Subcutaneous abdominal adipose tissue (tissue), 5 donors: ENCODE measurements around the gene ZNF521.
A peak's percentile ranks its signal among the peaks of the same experiment; 100 is the strongest.

ENCODE experiments used
- H3K27ac ChIP-seq: one replicate; pipeline ENCODE4 v1.7.0; 2013; ENCODE audit warnings: low read depth, mild to moderate bottlenecking, inconsistent platforms, low read length, moderate library complexity
- H3K27me3 ChIP-seq, 5 donors: one replicate each; pipeline ENCODE4 v1.7.0; 2013; ENCODE audit warnings: low read length in 5 of 5, inconsistent platforms in 1 of 5; ENCODE audit not compliant: control insufficient read depth in 5 of 5, insufficient read depth in 4 of 5
- H3K36me3 ChIP-seq, 5 donors: one replicate each; pipeline ENCODE4 v1.7.0; 2013; ENCODE audit warnings: low read length in 5 of 5; ENCODE audit not compliant: control insufficient read depth in 5 of 5, insufficient read depth in 5 of 5
- H3K4me1 ChIP-seq, 5 donors: one replicate each; pipeline ENCODE4 v1.7.0; 2013; ENCODE audit warnings: low read length in 5 of 5, mild to moderate bottlenecking in 3 of 5, moderate library complexity in 1 of 5; ENCODE audit not compliant: control insufficient read depth in 5 of 5, insufficient read depth in 5 of 5
- H3K4me3 ChIP-seq, 5 donors: one replicate each; pipeline ENCODE4 v1.7.0; 2013; ENCODE audit warnings: low read length in 5 of 5, low read depth in 1 of 5
- H3K9ac ChIP-seq, 5 donors: one replicate each; pipeline ENCODE4 v1.7.0; 2013; ENCODE audit warnings: low read length in 5 of 5, mild to moderate bottlenecking in 4 of 5, moderate library complexity in 3 of 5
- H3K9me3 ChIP-seq, 5 donors: one replicate each; pipeline ENCODE4 v1.7.0; 2013; ENCODE audit warnings: low read length in 5 of 5; ENCODE audit not compliant: control insufficient read depth in 5 of 5
- donor health status: healthy.
- donor health status: healthy.
- donor health status: healthy.
- donor health status: healthy.
- donor health status: healthy.

The ZNF521 gene

DNA sequence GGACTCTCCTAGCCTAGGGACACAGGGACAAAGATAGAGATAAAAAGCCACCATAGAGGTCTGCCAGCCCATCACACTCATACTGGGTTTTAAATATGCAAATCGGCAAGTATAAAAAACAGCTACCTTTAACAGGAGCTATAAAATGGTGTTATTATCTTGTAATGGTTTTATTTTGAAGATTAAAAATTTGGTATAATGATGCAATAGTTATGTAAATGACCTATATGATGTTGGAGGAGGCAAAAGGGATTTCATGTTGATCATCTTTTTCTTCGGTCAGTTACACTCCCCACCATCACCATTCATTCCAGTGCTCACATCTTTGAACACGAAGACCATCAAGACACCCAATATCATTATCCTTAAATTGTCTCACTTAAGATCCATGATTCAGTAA lies 11.2 kb downstream of the ZNF521 start:
- H3K9ac ChIP-seq: no peak overlapping the region
- H3K27me3 ChIP-seq: no peaks in the 10 kb centered on the region
- H3K36me3 ChIP-seq: no peaks in the 10 kb centered on the region
- H3K4me1 ChIP-seq: peaks cover 0 to 30% (median 12%) of the 10 kb centered on the region in 5 donors
- H3K27ac ChIP-seq: no peak overlapping the region
- H3K4me3 ChIP-seq: no peak overlapping the region
- no peaks in the 10 kb centered on the region for H3K9me3 ChIP-seq

DNA sequence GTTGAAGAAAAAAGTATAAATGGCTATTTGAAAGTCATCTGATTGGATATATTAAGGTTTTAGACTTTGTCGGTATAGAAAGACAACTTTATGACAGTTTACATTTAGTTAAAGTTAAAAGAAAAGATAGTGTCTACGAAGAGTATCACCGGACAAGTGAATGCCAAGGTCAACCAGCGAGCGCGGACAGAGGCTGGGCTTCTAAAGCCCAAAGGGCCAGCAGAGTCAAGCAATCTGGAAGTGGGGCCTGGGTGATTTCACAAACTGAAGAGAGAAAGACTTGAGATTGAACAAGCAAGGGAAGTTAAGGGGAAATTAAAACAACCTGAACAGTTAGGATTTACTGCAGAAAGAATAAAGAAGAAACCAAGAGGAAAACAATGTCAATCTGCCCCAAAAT lies 16.3 kb downstream of the ZNF521 start:
- Histone ChIP-seq H3K4me3 (no peak overlapping the region), H3K27me3 (no peaks in the 10 kb centered on the region), H3K9me3 (no peaks in the 10 kb centered on the region), H3K27ac (no peak overlapping the region), H3K9ac (no peak overlapping the region), H3K36me3 (no peaks in the 10 kb centered on the region), H3K4me1 (peaks cover 0 to 17% (median 10%) of the 10 kb centered on the region in 5 donors)

DNA sequence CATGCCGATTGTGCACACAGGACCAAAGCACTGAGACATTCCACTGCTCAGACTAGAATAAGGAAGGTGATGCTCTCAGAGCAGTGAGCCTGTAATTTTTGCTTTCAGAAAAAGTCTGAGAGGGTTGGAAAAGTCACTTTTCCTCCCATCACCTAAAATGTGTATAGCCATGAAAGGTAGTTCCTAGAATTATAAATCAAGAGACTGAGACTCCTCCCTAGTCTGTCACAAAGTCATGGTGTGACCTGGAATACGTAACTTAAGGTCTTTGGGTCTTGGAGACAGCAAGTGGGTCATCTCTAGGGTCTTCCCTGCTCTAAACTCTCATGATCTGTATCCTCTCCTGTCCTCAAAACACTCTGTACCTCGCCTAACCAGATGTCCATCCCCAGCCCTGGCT lies 16.9 kb downstream of the ZNF521 start:
- H3K9me3 ChIP-seq: no peaks in the 10 kb centered on the region

DNA sequence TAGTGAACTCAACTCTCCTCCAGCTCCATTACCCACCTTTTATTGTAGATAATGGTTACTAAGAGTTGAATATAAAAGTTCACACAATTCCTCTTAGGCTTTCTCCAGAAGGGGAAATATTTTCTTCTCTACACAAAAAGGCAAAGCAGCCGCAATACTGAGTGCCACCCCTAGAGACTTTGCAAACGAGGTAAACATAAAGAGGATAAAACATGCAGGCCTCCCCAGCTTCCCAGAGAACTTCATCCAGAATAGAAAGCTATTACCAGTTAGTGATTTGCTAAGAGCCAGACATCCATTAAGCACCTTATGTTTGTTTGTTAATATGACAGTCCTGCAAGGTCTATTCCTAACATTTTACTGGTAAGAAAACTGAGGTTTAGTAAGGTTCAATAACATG lies 17.4 kb downstream of the ZNF521 start:
- Histone ChIP-seq H3K4me1 (peaks cover 0 to 18% (median 10%) of the 10 kb centered on the region in 5 donors), H3K27ac (no peak overlapping the region), H3K9me3 (no peaks in the 10 kb centered on the region), H3K36me3 (no peaks in the 10 kb centered on the region), H3K27me3 (no peaks in the 10 kb centered on the region), H3K9ac (no peak overlapping the region), H3K4me3 (no peak overlapping the region)

More for the DNA sequence above, 16.9 kb downstream of the ZNF521 start:
- Histone ChIP-seq H3K9ac (no peak overlapping the region), H3K27ac (no peak overlapping the region), H3K27me3 (no peaks in the 10 kb centered on the region), H3K4me1 (peaks cover 0 to 18% (median 10%) of the 10 kb centered on the region in 5 donors), H3K4me3 (no peak overlapping the region), H3K36me3 (no peaks in the 10 kb centered on the region)

DNA sequence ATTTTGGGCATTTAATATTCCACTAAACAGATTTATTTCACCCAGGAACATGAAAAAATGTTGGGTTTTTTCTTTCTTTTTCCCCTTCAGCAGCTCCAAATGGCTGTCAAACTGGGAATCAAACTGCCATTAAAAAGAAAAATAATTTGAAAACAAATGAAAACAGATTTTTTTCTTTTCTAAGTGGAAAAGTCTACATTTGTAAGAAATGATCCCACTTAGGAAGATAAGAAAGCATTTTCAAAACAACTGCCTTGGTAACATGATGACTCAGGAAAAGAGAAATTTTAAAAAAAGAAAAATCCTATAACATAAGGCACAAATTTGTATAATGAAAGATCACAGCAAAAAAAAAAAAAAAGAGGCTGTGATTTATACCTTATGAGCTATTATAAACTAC lies 20.0 kb downstream of the ZNF521 start:
- H3K4me1 ChIP-seq: peaks cover 1 to 31% (median 24%) of the 10 kb centered on the region in 5 donors
- H3K36me3 ChIP-seq: no peaks in the 10 kb centered on the region
- H3K9ac ChIP-seq: no peak overlapping the region
- no peaks in the 10 kb centered on the region for H3K27me3 ChIP-seq
- H3K9me3 ChIP-seq: no peaks in the 10 kb centered on the region
- no peak overlapping the region for H3K4me3 ChIP-seq
- H3K27ac ChIP-seq: no peak overlapping the region

DNA sequence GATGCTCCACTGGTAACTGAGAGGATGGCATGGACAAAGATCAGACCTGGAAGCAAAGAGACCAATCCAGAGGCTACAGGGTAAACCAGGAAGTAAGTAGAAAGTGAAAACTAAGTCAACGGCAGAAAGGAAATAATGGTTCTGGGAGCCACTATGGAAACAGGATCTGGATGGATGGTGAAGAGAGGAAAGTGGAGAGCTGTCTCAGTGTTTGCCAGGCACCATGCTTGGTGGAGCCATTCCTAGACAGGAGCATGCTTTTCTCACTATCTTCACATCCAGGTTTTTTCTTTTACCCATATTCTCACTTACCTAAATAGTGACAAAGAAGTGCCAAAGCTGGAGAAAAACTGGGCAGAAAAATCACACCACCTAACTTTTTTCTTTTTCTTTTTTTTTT lies 22.2 kb downstream of the ZNF521 start:
- Histone ChIP-seq H3K4me1 (peaks cover 1 to 46% (median 38%) of the 10 kb centered on the region in 5 donors), H3K9ac (no peak overlapping the region), H3K27me3 (no peaks in the 10 kb centered on the region), H3K36me3 (no peaks in the 10 kb centered on the region), H3K27ac (no peak overlapping the region), H3K9me3 (no peaks in the 10 kb centered on the region), H3K4me3 (no peak overlapping the region)

DNA sequence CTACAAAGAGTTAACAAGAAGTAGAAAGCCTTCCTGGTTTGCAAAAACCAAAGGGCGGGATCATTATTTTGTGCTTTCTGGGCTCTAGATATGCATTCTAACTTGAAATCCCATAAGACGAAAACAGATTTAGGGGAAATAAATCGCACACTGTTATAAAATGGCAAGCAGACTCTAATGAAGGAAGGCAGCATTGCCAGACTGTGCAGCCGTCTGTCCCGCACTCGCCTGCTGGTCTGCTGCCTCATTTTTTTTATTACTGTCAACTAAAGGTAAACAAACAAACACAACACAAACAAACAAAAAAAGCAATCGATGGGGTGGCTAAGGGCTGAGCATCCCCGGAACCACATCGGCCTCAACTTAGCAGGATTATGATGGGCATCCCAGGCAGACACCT lies 24.4 kb downstream of the ZNF521 start:
- Histone ChIP-seq H3K4me3 (peak overlapping the region in 3 of 5 donors; percentile 13 to 23 (median 14)), H3K4me1 (peaks cover 1 to 54% (median 38%) of the 10 kb centered on the region in 5 donors), H3K9me3 (no peaks in the 10 kb centered on the region), H3K9ac (peak overlapping the region in 1 of 5 donors; percentile 32), H3K27ac (peak overlapping the region; percentile 8), H3K36me3 (no peaks in the 10 kb centered on the region), H3K27me3 (no peaks in the 10 kb centered on the region)

DNA sequence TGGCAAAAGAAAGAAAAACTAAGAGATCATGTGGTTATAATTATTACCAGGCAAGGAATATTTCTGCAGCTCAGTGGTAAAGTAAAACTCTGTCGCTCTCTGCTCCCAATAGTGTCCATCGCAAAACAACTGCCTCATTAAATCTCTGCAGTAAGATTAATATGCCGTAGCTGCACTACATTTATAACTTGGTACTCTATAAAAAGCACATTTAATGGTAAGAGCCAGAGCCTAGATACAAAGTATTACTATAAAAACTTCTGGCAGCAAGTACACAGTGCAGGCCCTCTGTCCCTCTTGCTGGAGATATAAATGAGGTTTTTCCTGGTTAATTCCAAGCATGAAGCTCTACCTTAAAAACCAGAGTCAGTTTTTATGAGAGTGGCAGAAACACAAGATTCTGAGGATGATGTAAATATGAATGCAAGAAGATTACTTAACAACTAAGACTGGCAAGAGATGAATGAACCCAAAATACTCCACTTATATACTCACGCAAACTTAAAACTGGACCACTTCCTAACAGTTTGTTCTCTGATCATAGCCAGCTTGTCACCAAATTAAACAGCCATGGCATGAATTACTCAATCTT lies 25.5 kb downstream of the ZNF521 start:
- Histone ChIP-seq H3K27me3 (no peaks in the 10 kb centered on the region), H3K4me3 (peak overlapping the region in 1 of 5 donors; percentile 15), H3K36me3 (peaks cover 0 to 5% (median 2%) of the 10 kb centered on the region in 5 donors), H3K27ac (peak overlapping the region; percentile 38), H3K9ac (no peak overlapping the region), H3K9me3 (no peaks in the 10 kb centered on the region), H3K4me1 (peaks cover 1 to 51% (median 36%) of the 10 kb centered on the region in 5 donors)

DNA sequence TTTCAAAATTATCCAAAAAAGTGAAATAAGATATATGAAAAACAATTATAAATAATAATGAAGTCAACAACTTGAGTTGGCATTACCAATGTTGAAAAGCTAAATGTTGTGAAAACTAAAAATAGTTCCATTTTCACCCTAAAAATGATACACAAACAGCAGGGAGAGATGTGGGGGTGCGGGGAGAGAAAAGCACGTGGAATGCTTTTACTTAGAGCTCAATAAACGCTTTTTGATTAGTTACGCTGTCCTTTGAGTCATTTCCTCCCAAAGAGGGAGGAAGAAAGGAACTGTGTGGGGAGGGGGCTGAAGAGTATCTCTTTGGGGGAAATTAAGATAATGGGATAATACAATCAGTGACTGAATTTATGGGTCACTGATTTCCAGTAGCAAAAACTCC lies 29.2 kb downstream of the ZNF521 start:
- H3K27ac ChIP-seq: no peak overlapping the region
- no peak overlapping the region for H3K9ac ChIP-seq
- H3K36me3 ChIP-seq: peaks cover 8 to 24% (median 17%) of the 10 kb centered on the region in 5 donors
- peaks cover under 1 to 37% (median 23%) of the 10 kb centered on the region in 5 donors for H3K4me1 ChIP-seq
- H3K27me3 ChIP-seq: no peaks in the 10 kb centered on the region
- no peaks in the 10 kb centered on the region for H3K9me3 ChIP-seq
- H3K4me3 ChIP-seq: no peak overlapping the region

DNA sequence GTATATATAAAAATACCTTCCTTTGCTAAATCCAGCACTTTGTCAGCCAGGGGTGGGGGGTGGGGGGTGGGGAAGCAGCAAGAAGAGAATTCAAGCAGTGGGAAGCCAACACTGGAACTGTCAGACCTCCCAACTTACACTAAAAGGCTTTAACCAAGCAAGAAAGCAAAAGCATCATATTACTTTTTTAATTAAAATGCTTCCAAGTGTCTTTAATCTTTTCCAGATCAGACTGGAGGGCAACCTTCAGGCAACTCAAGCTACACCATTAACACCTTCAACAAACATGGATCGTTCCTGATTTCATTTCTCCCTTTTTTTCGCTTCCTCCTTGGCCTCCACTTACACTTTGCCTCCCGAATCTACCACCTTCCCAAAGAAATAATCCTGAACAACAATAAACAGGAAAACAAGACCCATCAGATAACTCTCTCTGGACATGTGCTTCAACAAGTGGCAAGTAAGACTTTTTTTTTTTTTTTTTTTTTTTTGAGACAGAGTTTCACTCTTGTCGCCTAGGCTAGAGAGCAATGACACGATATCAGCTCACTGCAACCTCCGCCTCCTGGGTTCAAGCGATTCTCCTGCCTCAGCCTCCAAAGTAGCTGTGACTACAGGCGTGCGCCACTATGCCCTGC lies 35.5 kb downstream of the ZNF521 start:
- Histone ChIP-seq H3K9ac (no peak overlapping the region), H3K9me3 (no peaks in the 10 kb centered on the region), H3K27ac (no peak overlapping the region), H3K4me1 (no peaks in the 10 kb centered on the region), H3K4me3 (no peak overlapping the region), H3K36me3 (peaks cover 7 to 27% (median 13%) of the 10 kb centered on the region in 5 donors), H3K27me3 (no peaks in the 10 kb centered on the region)
